Activated gamma-delta T cell (primary cell): ENCODE results near the gene EPS8L3.
"Not testable (repeated sequence)": the region's sequence is repeated elsewhere in the genome, so short reads cannot be mapped to it uniquely, and the experiment has no call there.

Experiments
- DNase-seq: peaks from one replicate; lab custom pipeline; 2025; lab: John Stamatoyannopoulos, UW
- total RNA-seq, 2 donors: gene quantifications; one replicate each; lab custom pipeline; 2026; lab: John Stamatoyannopoulos, UW

EPS8L3 gene
- 0 to 0.04 reads per million in 2 donors for total RNA-seq

GRCh38 chr1:109763646-109764415 lies at the start of gene EPS8L3:
Gene EPS8L3 (minus strand): TSS chr1:109763923. CDS start chr1:109761749, 2,174 bp downstream.
- no peak for DNase-seq

- no peak for DNase-seq
These were observed 49.1 kb upstream of the EPS8L3 start for GRCh38 chr1:109812691-109813393.

DNA sequence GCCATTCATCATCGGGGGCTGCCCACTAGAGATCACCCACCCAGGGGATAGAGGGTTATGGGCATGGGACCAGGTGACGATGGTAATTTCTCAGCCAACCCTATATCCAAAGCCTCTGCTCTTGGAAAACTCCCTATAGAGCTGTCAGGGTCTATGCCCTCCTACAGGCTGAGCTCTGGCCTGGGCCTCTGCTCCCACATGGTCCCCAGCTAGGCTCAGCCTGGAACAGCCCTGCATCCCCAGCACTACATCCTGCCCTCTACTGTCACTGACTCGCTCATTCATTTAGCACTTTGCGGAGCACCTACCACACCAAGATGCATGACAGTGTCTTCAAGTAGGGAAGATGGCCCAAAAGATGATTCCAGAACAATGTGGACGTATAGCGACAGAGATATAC lies 45.0 kb upstream of the EPS8L3 start:
- no peak for DNase-seq

- DNase-seq, result no peak
These were observed 44.3 kb upstream of the EPS8L3 start for GRCh38 chr1:109807822-109808680.

- DNase-seq, result no peak
These were observed 43.7 kb upstream of the EPS8L3 start for GRCh38 chr1:109807402-109807801.

DNA sequence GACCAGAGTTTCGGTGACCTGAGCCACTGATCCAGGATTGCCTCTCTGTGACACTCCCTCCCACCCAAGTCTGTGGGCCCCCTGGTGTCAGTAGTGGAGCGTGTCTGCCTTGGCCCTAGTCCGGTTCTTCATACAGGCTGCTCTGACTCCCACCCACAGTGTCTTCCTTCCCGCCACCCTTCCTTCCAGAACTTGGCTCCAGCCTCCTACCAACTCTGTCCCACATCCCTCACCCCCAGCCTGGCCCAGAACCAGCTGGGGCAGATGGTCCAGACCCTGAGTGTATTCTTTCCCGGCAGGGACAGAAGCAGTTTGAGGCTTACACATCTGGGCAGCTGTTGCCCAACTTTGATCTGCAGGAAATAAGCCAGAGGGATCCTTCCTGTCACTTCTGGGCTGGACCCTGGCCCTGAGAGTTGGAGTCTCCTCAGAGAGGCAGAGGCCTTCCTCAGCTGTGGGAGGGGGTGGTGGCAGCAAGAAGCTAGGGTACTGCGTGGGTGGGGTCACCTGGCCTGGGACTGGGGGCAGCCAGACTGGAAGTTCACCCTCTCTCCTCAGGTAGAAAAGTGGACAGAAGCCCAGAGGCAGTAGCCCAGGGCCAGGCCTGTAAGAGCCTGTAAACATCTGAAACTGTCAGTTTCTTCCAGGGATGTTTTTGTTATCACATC lies 43.1 kb upstream of the EPS8L3 start:
- DNase-seq, result no peak

GRCh38 chr1:109805486-109806165 lies 41.9 kb upstream of the EPS8L3 start:
- DNase-seq, result no peak

DNA sequence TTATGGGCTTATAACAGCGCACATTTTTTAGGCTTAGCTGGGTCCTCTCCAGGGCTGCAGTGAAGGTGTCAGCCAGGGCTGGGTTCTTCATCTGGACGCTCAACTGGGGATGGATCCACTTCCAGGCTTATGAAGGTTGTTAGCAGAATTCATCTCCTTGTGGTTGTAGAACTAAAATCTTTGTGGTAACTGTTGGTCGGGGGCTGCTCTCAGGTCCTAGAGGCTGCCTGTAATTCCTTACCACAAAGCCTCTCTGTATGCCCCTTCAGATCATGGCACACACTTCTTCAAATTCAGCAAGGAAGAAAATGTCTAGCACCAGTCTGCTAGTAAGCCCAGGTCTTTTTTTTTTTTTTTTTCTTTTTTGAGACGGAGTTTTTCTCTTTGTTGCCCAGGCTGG lies 40.9 kb upstream of the EPS8L3 start:
- DNase-seq, result no peak

- DNase-seq, result no peak
These were observed 40.2 kb upstream of the EPS8L3 start for GRCh38 chr1:109803901-109804331.

GRCh38 chr1:109802901-109803561 lies 39.3 kb upstream of the EPS8L3 start:
- no peak for DNase-seq

DNA sequence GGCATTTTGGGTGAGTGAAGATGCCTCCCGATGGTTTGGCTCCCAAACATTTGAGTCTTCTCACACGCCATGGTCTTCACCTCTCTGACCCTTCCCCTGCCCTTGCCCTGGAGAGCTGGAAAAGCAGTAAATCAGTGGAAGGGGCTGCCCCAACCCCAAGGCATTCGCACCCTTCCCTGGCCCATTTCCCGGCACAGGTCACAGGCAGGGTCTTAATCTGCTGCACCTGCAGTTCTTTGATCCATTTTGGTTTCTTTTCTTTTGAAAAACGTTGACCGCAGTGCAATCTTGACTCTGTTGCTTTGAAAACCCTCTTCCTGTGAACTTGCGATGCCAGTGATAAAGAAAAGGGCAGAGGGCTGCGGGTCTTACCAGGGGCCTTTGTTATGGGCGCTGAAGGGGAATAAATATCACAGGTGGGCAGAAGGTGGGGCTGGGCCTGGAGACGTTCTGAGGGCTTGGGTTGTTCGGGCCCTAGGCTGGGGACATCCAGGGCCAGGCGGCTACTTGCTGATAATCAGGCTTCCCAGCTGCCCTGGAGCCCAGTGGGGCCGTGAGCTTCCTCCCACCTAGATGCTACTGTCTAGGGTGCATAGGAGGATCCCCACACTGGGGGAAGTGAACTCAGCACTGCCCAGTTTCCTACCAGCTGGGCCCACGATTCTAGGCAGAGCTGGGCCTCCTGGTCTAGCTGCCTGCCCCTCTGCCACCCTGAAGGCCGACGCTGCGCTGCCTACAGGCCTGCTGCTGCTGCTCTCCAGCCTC lies 38.6 kb upstream of the EPS8L3 start:
- no peak for DNase-seq

DNA sequence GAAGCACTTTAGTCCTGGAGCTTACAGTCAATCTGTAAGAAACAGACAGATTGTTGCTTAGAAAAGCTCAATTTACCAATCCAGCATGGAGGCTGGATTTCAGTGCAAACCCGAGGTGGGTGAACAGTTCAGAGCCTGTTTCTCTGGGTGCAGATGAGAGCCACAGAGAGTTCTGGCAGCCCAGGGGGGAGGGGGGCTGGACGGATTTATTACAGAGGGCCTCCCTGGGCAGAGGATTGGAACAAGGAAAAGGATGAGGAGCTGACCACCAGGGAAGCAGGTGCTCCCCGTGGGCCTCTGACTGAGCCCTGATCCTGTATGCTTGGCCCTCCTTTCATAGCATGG lies 38.0 kb upstream of the EPS8L3 start:
- DNase-seq, result no peak

DNA sequence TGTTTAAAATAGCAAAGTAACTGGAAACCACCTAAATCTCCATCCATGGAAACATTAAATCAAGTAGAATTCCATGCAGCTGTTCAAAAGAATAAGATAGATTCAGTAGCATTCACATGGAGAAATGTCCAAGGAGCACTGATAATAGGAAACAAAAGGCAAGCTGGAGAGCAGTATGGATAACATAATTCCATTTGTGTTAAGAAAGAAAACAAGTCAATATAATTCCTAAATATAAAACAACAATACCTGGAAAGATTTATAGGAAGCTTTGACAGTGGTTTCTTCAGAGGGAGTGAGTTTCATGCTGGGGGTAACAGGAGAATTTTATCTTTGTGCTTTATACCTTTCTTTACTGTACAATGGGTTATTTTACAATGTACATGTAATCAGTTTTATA lies 36.6 kb upstream of the EPS8L3 start:
- DNase-seq, result no peak

GRCh38 chr1:109799445-109799844 lies 35.7 kb upstream of the EPS8L3 start:
- DNase-seq, result no peak

DNA sequence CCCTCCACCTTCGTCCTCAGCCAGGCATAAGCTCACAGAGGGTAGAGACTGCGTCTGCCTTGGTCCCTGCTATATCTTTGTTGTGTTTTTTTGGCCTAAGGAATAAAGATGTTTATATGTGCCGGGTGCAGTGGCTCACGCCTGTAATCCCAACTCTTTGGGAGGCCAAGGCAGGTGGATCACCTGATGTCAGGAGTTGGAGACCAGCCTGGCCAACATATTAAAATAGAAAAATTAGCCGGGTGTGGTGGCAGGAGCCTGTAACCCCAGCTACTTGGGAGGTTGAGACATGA lies 33.5 kb upstream of the EPS8L3 start:
- not testable (repeated sequence) for DNase-seq

DNA sequence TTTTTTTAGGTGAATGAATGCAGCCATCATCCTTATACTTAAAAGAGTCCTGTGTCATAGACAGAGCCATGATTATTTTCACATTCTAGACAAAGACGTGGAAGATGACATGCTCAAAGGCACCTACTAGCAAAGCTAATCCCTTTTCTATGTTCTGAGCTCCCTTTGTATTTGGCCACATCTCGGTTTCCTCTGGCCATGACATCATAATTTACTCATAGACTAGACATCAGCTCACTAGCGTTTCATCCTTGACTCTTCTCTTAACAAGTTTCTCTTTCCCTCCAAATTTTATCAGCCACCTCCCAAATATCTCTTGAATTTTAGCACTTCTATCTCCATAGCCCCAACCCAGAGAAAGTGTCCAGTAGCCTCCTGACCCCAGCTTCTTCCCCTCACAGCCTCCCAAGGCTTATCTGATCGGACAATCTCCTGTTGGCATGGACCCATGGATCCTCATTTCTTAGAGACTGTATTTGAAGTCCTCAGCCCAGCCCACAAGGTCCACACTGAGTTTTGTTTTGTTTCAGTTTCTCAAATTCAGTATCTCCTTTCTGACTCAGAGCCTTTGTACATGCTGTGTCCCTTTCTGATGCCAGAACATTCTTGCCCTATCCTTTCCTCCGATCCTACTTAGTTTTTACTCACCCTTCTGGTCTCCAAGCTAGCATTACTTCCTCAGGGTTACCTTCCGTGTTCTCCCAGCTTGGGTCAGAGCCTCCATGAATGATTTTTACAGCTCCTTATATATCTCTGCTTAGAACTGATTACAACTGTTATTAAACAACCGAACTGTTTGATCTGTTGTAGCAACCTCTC lies 33.0 kb upstream of the EPS8L3 start:
- DNase-seq, result no peak

DNA sequence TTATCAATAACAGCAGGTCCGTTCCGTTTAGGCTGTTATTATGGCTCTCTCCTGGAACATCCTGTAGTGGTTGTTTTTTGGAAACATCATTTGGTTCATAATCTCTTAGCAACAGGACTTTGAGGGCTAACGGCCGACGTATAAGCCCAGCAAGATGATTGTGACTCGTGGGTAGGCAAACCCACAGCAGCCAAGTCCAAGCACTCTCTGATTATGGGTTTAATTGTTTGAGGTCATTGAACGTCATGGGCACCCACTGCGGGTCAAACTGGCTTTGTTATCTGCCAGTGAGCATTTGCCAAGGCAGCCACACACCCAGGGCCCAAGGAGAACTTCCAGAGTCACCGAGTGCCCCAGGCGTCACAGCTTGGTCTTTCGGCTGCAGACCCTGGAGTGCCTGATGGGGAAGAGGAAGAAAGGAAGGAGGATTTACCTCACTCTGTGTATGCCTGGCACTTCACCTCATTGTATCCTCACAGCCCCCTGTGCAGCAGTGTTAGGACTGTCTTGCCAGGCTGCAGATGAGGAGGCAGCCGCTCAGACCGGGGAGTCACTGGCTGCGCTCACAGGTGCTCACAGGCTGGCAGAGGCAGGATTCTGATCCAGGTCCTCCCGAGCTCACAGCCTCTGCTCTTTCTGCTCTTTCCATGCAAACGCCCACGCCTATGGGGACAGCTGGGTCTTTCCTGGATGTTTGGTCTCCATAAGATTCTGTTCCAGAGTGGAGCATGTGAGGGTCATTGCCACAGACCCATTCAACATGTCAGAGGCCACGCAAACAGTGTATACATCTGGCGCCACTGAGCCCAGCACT lies 30.8 kb upstream of the EPS8L3 start:
- no peak for DNase-seq

GRCh38 chr1:109793486-109794318 lies 30.0 kb upstream of the EPS8L3 start:
- no peak for DNase-seq
